ENCODE data around the gene DOC2A. TPM values are rescaled to one million over a fixed set of nuclear protein-coding genes. Genes with fewer than 3 reads are reported as not detected.

DOC2A gene
- total RNA-seq, 1 donor from 2014 or later, result 5.3 TPM

- Mint-ChIP-seq H3K27me3 (ENCODE audit: low read depth) (no peaks in the 10 kb centered on the region), H3K27ac (no peak overlapping the region), H3K9me3 (no peaks in the 10 kb centered on the region), H3K4me3 (no peak overlapping the region), H3K4me1 (peaks cover 15% of the 10 kb centered on the region), H3K36me3 (peaks cover 7% of the 10 kb centered on the region)
- TF ChIP-seq, protein P1, sequence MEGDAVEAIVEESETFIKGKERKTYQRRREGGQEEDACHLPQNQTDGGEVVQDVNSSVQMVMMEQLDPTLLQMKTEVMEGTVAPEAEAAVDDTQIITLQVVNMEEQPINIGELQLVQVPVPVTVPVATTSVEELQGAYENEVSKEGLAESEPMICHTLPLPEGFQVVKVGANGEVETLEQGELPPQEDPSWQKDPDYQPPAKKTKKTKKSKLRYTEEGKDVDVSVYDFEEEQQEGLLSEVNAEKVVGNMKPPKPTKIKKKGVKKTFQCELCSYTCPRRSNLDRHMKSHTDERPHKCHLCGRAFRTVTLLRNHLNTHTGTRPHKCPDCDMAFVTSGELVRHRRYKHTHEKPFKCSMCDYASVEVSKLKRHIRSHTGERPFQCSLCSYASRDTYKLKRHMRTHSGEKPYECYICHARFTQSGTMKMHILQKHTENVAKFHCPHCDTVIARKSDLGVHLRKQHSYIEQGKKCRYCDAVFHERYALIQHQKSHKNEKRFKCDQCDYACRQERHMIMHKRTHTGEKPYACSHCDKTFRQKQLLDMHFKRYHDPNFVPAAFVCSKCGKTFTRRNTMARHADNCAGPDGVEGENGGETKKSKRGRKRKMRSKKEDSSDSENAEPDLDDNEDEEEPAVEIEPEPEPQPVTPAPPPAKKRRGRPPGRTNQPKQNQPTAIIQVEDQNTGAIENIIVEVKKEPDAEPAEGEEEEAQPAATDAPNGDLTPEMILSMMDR (IDR thresholded peaks at IDR 0.05; ENCODE audit: unreplicated experiment), result no peak
- no peak for DNase-seq (ENCODE audit: low spot score in 2 of 2, unreplicated experiment in 2 of 2)
Observed at GRCh38 chr16:29999605-30000004, 11.2 kb downstream of the DOC2A start.

DNA sequence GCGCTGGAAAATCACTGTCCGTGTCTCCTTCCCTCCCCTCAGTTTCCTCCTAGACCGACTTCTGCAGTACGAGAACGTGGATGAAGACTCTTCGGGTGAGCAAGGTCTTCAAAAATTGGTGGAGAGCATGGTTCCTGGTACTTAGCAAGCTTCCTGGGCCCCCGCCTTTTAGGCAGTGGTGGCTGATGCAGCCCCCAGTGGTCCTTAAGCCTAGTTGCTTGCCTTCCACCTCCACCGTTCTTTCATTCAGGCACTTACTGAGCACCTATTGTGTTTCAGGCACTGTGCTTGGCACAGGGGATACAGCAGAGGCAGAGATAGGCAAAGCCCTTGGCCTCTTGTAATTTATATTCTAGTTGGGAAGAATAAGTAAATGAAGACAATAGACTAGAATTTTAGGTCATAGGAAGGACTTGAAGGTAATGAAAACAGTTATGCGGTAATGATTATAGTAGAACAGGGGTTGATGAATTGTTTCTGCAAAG is 14.0 kb downstream of the DOC2A start:
- H3K27me3 Mint-ChIP-seq (ENCODE audit: low read depth), result no peaks in the 10 kb centered on the region
- peaks cover 1% of the 10 kb centered on the region for H3K36me3 Mint-ChIP-seq
- peaks cover 20% of the 10 kb centered on the region for H3K4me1 Mint-ChIP-seq
- H3K27ac Mint-ChIP-seq, result peak overlapping the region; percentile 98
- DNase-seq (ENCODE audit: low spot score in 2 of 2, unreplicated experiment in 2 of 2), result no peak
- peak overlapping the region; percentile 99 for H3K4me3 Mint-ChIP-seq
- H3K9me3 Mint-ChIP-seq, result no peaks in the 10 kb centered on the region
- TF ChIP-seq, protein P1 (IDR thresholded peaks at IDR 0.05; ENCODE audit: unreplicated experiment), result no peak

DNA sequence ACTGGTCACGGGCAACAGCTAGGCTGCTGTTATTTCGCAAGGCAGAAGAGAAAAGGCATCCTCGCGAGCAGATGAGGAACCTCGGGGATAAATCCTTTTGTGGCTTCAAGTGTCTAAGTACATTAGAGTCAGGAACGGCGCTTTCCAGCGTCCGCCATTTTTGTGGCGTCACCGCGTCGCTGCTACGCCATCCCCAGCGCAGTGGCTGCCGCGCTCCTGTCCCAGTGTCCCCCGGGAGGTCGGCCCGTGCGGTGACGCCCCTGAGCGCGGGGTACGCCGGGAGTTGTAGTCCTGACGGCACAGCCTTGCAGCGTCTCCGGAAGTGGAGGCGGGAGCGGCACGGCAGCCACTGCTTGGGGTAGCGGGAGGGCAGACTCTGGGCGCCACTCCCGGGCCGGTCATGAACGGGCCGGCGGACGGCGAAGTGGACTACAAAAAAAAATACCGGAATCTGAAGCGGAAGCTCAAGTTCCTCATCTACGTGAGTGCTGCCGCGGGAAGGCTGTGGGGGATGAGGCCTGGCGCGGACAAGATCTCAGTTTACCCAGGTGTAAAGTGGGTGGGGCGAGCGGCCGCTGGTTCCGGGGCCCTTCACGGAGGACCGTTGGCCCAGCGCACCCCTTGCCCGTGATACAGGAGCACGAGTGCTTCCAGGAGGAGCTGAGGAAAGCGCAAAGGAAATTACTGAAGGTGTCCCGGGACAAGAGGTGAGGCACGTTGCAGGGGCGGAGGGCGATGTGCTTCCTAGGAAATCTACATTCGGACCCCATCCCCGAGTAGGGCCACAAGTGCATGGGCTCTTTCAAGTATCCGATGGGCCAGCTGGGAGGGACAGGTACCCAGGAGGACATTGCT is 14.7 kb downstream of the DOC2A start, which contains the start of gene INO80E:
INO80E (plus strand) TSS at position 331 of the 855 bp plus-strand sequence; CDS start at position 401, 70 bp downstream.
- peaks cover 20% of the 10 kb centered on the region for H3K4me1 Mint-ChIP-seq

GRCh38 chr16:29995324-29995910 is 15.4 kb downstream of the DOC2A start, which contains the start of gene HIRIP3:
Gene HIRIP3, minus strand, starts transcription at chr16:29995617. Its CDS starts 12 bp downstream, at chr16:29995605.
- H3K27me3 Mint-ChIP-seq (ENCODE audit: low read depth), result no peaks in the 10 kb centered on the region
- peak within 1 kb of the TSS; percentile 99 for H3K4me3 Mint-ChIP-seq
- H3K27ac Mint-ChIP-seq, result peak within 1 kb of the TSS; percentile 98
- TF ChIP-seq, protein P1 (IDR thresholded peaks at IDR 0.05; ENCODE audit: unreplicated experiment), result no peak
- peaks cover 3% of the 10 kb centered on the region for H3K36me3 Mint-ChIP-seq
- DNase-seq (ENCODE audit: low spot score in 2 of 2, unreplicated experiment in 2 of 2), result peak; percentile 67 to 87
- H3K9me3 Mint-ChIP-seq, result no peaks in the 10 kb centered on the region
- peaks cover 20% of the 10 kb centered on the region for H3K4me1 Mint-ChIP-seq

More for the DNA sequence above, 14.7 kb downstream of the DOC2A start, which contains the start of gene INO80E:
- TF ChIP-seq, protein P1 (IDR thresholded peaks at IDR 0.05; ENCODE audit: unreplicated experiment), result no peak
- no peaks in the 10 kb centered on the region for H3K36me3 Mint-ChIP-seq
- peak; percentile 96 to 97 for DNase-seq (ENCODE audit: low spot score in 2 of 2, unreplicated experiment in 2 of 2)
- H3K27me3 Mint-ChIP-seq (ENCODE audit: low read depth), result no peaks in the 10 kb centered on the region
- no peaks in the 10 kb centered on the region for H3K9me3 Mint-ChIP-seq
- H3K4me3 Mint-ChIP-seq, result peak within 1 kb of the TSS; percentile 99
- peak within 1 kb of the TSS; percentile 98 for H3K27ac Mint-ChIP-seq

GRCh38 chr16:29994600-29995323 is 16.1 kb downstream of the DOC2A start:
- TF ChIP-seq, protein P1 (IDR thresholded peaks at IDR 0.05; ENCODE audit: unreplicated experiment), result no peak
- peak overlapping the region; percentile 99 for H3K4me3 Mint-ChIP-seq
- peak overlapping the region; percentile 98 for H3K27ac Mint-ChIP-seq
- no peaks in the 10 kb centered on the region for H3K9me3 Mint-ChIP-seq
- H3K4me1 Mint-ChIP-seq, result peaks cover 20% of the 10 kb centered on the region
- peaks cover 6% of the 10 kb centered on the region for H3K36me3 Mint-ChIP-seq
- DNase-seq (ENCODE audit: low spot score in 2 of 2, unreplicated experiment in 2 of 2), result no peak
- no peaks in the 10 kb centered on the region for H3K27me3 Mint-ChIP-seq (ENCODE audit: low read depth)

All from mesothelial cell of epicardium (in vitro differentiated cells).